ENCODE measurements around the gene ALG10. TPM values are rescaled to one million over a fixed set of nuclear protein-coding genes. Genes with fewer than 3 reads are reported as not detected.

Gene ALG10
- total RNA-seq (2022; extraction: Qiagen RNA extraction; ENCODE audit: low read depth) = 3.0 to 6.1 TPM (median 4.9 TPM) in 5 replicates

GRCh38 chr12:34022079-34022830 lies at the start of gene ALG10:
ALG10 (plus strand) TSS chr12:34022496; CDS start chr12:34022600, 104 bp downstream.

All from A549 treated with RU486 at 1 μM for 4 hours (cell line).